Calu3 (cell line): ENCODE results near the gene TSPOAP1. TPM values are rescaled to one million over a fixed set of nuclear protein-coding genes. Genes with fewer than 3 reads are reported as not detected.
A peak's percentile ranks its signal among the peaks of the same experiment; 100 is the strongest.

ENCODE experiments used
- BruUV-seq: library from RNA; stranded (reverse); fragments of 400-500 nt; replicated peaks from 2 replicates; lab custom pipeline; 2021; lab: Mats Ljungman, UMichigan
- CTCF ChIA-PET: fragments of 300-600 bp; sonication (Branson Sonifier 250); formaldehyde crosslinking; loops from one replicate; lab custom pipeline; 2022; ENCODE audit warnings: antibody characterized with exemption; lab: Charles Lee
- DNase-seq: peaks from one replicate; pipeline ENCODE4 v3.0.0; 2022
- H3K27ac Mint-ChIP-seq: one replicate; pipeline ENCODE4 v1.8.0; 2022; ENCODE audit warnings: mixed read lengths; ENCODE audit not compliant: unreplicated experiment
- H3K27me3 Mint-ChIP-seq: one replicate; pipeline ENCODE4 v1.8.0; 2022; ENCODE audit warnings: mixed read lengths; ENCODE audit not compliant: unreplicated experiment
- H3K36me3 Mint-ChIP-seq: one replicate; pipeline ENCODE4 v1.8.0; 2022; ENCODE audit warnings: mild to moderate bottlenecking, moderate library complexity, mixed read lengths; ENCODE audit not compliant: insufficient read depth, unreplicated experiment
- H3K4me1 Mint-ChIP-seq: one replicate; pipeline ENCODE4 v1.8.0; 2022; ENCODE audit warnings: mild to moderate bottlenecking, low read depth, mixed read lengths; ENCODE audit not compliant: unreplicated experiment
- H3K4me3 Mint-ChIP-seq: one replicate; pipeline ENCODE4 v1.8.0; 2022; ENCODE audit warnings: mild to moderate bottlenecking, low read depth, moderate library complexity, mixed read lengths; ENCODE audit not compliant: unreplicated experiment
- H3K9me3 Mint-ChIP-seq: one replicate; pipeline ENCODE4 v1.8.0; 2022; ENCODE audit warnings: low read depth, mixed read lengths; ENCODE audit not compliant: unreplicated experiment
- intact Hi-C: fragments of 100-400 bp; cut with micrococcal nuclease; formaldehyde crosslinking; loops from one replicate; pipeline ENCODE4 v1.10.0; 2022; ENCODE audit not compliant: unreplicated experiment
- total RNA-seq: library from RNA; stranded (reverse); gene quantifications from 2 replicates; pipeline ENCODE4 v1.2.3, GENCODE V29; 2022
- TF ChIP-seq, protein P1 (sequence below): fragments of 200-600 bp; IDR thresholded peaks from one replicate; pipeline ENCODE4 v1.8.0; 2022; ENCODE audit warnings: antibody characterized with exemption; ENCODE audit not compliant: unreplicated experiment

The TSPOAP1 gene
- total RNA-seq, 1 experiment from 2014 or later = not detected

DNA sequence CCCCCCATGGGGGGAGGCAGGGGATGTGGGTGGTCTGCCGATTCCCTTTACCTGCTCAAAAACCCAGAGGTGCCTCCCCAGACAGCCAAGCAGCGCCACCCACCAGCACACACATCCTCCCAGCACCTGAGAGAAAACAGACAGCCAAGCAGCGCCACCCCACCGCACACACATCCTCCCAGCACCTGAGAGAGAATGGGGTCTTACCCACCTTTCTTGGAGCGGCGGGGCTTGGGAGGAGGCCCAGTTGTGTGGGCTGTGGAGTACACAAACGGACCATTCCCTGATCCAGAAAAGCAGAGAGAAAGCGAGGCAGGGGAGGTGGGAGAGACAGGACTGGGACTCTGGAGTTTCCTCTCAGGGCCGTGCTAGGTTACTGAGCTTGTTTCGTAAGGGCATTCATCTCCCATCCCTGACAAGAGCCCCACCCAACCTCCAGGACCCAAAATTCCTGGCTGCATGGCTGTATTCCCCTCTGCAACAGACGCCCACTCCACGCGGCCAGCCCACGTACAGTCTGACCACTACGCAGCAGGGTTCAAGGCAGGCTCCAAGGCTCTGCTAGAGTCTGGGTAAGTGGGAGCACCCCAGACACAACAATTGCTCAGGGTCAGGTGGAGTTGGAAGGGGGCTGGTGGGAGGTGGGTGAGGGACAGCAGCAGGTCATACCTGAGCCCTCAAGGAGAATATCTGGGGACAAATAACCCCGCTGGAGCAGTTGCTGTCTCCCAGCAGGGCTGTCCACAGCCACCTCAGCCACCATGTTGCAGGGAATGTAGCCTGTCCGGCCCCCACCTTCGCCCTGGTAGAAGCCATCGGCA, 22.3 kb downstream of the TSPOAP1 start:
- Mint-ChIP-seq H3K36me3 (no peaks in the 10 kb centered on the region), H3K27ac (no peak overlapping the region)
- DNase-seq = no peak

DNA sequence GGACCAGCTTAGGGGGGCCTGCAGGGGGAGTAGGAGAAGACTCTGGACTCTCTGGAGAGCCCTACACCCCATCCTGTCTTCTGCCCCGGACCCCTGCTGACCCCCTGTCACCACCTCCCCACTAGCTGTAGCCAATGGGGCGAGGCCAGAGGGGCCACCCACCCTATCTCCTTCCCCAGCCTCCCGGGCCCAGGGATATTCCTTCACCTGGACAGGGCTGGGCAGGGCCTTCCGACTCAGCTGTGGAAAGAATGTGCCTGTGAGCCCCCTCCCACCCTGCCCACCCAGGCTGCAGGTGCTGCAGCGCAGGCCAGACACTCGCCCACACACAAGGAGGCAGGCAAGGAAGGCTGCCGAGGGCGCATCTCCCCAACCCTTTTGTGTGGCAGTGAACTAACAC, 23.0 kb downstream of the TSPOAP1 start:
- CTCF ChIA-PET = interaction anchor here (0.8 kb wide), 1 partner anchor 9 kb away, joined by 3 read pairs; no protein-coding TSS in a partner anchor
- BruUV-seq = no TSS peak
- DNase-seq = no peak
- H3K4me1 Mint-ChIP-seq = no peaks in the 10 kb centered on the region
- H3K27me3 Mint-ChIP-seq = peaks cover 67% of the 10 kb centered on the region
- intact Hi-C loops = no loop called here
- no peak overlapping the region for H3K4me3 Mint-ChIP-seq
- H3K36me3 Mint-ChIP-seq = no peaks in the 10 kb centered on the region
- TF ChIP-seq, protein P1, sequence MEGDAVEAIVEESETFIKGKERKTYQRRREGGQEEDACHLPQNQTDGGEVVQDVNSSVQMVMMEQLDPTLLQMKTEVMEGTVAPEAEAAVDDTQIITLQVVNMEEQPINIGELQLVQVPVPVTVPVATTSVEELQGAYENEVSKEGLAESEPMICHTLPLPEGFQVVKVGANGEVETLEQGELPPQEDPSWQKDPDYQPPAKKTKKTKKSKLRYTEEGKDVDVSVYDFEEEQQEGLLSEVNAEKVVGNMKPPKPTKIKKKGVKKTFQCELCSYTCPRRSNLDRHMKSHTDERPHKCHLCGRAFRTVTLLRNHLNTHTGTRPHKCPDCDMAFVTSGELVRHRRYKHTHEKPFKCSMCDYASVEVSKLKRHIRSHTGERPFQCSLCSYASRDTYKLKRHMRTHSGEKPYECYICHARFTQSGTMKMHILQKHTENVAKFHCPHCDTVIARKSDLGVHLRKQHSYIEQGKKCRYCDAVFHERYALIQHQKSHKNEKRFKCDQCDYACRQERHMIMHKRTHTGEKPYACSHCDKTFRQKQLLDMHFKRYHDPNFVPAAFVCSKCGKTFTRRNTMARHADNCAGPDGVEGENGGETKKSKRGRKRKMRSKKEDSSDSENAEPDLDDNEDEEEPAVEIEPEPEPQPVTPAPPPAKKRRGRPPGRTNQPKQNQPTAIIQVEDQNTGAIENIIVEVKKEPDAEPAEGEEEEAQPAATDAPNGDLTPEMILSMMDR = no peak
- H3K27ac Mint-ChIP-seq = no peak overlapping the region
- no peaks in the 10 kb centered on the region for H3K9me3 Mint-ChIP-seq

More for the DNA sequence above, 22.3 kb downstream of the TSPOAP1 start:
- Mint-ChIP-seq H3K9me3 (no peaks in the 10 kb centered on the region), H3K4me3 (no peak overlapping the region), H3K4me1 (no peaks in the 10 kb centered on the region), H3K27me3 (peaks cover 60% of the 10 kb centered on the region)
- CTCF ChIA-PET = no interaction called here
- TF ChIP-seq, protein P1 = no peak
- BruUV-seq = no TSS peak
- intact Hi-C loops = no loop called here

DNA sequence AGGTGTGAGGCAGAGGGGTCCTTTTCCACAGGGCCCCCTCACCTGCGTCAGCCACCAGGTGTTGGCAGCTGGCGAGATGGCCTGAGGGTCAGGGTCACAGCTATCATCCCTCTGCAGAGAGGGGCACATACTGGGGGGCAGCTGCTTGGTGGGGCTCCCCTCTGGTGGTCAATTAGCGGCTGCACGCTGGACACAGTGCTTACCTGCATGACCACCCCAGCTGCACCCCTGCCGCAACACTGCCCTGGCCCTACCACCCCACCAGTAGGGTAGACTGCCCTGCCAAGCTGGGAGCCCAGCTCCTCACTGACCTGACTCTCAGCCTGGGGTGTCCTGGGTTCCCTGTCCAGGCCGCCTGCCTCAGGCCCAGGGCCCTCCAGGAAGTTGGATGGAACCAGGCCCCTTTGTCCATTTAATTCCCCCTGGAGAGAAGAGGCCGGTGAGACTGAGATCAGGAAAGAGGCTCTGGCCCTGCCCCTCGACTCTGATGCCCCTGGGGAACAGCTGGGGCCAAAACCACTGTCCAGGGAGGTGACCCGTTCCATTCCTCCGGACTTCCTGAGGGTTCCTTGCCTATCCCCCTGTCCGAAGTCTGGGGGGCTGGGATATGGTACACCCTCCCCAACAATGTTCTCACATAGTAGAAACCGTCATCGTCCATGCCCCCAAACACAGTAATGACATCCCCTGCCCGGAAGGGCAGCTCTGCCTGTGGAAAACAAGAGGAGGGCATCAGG, 23.7 kb downstream of the TSPOAP1 start:
- Mint-ChIP-seq H3K9me3 (no peaks in the 10 kb centered on the region), H3K4me1 (no peaks in the 10 kb centered on the region), H3K4me3 (no peak overlapping the region), H3K36me3 (no peaks in the 10 kb centered on the region), H3K27ac (no peak overlapping the region), H3K27me3 (peaks cover 67% of the 10 kb centered on the region)
- CTCF ChIA-PET = interaction anchor here (0.7 to 0.8 kb wide), 2 partner anchors 9 to 113 kb away, joined by 3 read pairs; partner anchors contain the start of gene RNF43
- TF ChIP-seq, protein P1 = no peak
- intact Hi-C loops = no loop called here
- no peak for DNase-seq
- no TSS peak for BruUV-seq

DNA sequence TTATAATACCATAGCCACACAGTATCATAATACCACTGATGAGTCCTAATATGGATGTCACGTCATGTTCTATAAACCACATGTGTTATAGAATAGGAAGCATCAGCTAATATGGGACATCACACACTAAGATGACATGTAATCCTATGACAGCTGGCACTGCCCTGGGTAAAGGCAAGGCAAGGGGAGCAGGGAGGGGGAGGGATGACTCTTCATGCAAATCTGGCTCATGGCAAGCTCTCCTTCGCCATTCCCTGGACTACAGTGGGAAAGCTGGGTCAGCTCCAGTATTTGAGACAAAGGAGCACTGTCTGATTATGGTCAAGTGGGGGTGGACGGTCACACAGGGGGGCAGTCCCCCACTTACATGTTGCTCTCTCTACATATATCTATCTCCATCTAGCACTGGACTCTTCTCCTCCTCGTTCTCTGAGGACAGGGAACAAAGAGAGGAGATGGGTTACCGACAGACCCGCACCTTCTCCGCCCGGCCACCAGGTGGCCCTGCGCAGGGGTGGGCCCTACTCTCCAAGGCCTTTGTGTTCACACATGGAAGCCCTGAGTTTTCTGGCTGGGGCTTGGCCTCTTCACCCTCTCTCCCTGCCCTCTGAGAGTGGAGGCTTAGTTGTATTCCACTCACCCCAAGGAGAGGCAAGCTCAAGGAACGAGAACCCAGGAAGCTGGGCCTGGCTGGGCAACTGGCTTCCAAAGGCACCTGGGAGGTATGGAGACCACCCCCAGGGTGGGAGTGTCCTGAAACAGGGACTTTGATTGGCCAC, 24.4 kb downstream of the TSPOAP1 start:
- no TSS peak for BruUV-seq
- H3K27ac Mint-ChIP-seq = no peak overlapping the region
- H3K4me3 Mint-ChIP-seq = no peak overlapping the region
- TF ChIP-seq, protein P1 = peak; percentile 61
- intact Hi-C loops = no loop called here
- H3K4me1 Mint-ChIP-seq = no peaks in the 10 kb centered on the region
- CTCF ChIA-PET = interaction anchor here (0.6 kb wide), 1 partner anchor 13 kb away, joined by 3 read pairs; no protein-coding TSS in a partner anchor
- peaks cover 66% of the 10 kb centered on the region for H3K27me3 Mint-ChIP-seq
- H3K9me3 Mint-ChIP-seq = no peaks in the 10 kb centered on the region
- H3K36me3 Mint-ChIP-seq = no peaks in the 10 kb centered on the region
- DNase-seq = peak; percentile 44
